HG03442 (cell line): ENCODE measurements around the gene TXNRD1.
"Not testable (repeated sequence)": the region's sequence is repeated elsewhere in the genome, so short reads cannot be mapped to it uniquely, and the experiment has no call there.

Source experiments
- ATAC-seq: cut with Tn5 transposase; IDR thresholded peaks from one replicate; pipeline ENCODE4 v1.9.1; 2021; ENCODE audit warnings: mild to moderate bottlenecking, moderate library complexity; ENCODE audit not compliant: unreplicated experiment

The TXNRD1 gene

DNA sequence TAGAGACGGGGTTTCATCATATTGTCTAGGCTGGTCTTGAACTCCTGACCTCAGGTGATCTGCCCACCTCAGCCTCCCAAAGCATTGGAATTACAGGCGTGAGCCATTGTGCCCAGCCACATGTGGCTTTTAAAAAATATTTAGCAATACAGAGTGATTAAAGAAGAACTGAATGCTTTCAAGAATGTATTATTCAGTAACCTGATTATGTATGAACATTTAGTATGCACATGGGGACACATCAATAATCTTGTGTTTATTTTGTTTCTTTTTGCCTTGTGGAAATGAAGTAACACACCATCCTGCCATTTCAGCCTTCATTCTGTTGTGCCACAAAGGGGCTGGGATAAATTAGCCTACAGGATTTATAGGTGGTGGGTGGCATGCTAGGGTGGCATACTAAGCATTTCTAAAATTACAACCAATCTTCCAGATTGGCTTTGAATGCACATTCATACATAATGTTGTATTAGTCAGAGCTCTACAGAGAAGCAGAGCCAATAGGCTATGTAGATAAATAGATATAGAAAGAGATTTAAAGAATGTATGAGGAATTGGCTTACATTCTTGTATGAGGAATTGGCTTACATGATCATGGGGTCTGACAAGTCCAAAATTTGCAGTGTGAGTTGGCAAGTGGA, 25.5 kb upstream of the TXNRD1 start:
- no peak for ATAC-seq

- no peak for ATAC-seq
Measured at GRCh38 chr12:104190641-104191176, 24.9 kb upstream of the TXNRD1 start.

DNA sequence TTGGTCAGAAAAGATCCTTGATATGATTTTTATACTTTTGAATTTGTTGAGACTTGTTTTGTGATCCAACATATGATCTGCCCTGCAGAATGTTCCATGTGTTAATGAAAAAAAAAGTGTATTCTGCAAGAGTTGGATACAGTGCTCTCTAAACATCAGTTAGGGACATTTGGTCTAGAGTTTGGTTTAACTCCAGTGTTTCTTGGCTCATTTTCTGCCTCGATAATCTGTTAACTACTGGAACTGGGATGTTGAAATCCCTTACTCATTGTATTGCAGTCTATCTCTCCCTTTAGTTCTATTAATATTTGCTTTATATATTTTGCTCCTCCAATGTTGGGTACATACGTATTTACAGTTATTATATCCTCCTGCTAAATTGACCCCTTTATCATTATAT, 18.3 kb upstream of the TXNRD1 start:
- no peak for ATAC-seq

DNA sequence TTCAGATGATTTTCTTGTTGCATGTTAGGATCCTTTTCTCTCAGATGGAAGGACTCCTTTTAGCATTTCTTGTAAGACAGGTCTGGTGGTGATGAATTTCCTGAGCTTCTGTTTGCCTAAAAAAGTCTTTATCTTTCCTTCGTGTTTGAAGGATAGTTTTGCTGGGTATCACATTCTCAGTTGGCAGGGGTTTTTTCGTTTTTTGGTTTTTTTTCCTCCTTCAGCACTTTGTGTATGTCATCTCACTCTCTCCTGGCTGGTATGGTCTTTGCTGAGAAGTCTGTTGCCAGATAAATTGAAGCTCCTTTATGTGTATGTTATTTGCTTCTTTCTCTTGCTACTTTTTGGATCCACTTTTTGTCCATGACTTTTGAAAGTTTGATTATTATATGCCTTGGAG, 15.6 kb upstream of the TXNRD1 start:
- ATAC-seq, result no peak

DNA sequence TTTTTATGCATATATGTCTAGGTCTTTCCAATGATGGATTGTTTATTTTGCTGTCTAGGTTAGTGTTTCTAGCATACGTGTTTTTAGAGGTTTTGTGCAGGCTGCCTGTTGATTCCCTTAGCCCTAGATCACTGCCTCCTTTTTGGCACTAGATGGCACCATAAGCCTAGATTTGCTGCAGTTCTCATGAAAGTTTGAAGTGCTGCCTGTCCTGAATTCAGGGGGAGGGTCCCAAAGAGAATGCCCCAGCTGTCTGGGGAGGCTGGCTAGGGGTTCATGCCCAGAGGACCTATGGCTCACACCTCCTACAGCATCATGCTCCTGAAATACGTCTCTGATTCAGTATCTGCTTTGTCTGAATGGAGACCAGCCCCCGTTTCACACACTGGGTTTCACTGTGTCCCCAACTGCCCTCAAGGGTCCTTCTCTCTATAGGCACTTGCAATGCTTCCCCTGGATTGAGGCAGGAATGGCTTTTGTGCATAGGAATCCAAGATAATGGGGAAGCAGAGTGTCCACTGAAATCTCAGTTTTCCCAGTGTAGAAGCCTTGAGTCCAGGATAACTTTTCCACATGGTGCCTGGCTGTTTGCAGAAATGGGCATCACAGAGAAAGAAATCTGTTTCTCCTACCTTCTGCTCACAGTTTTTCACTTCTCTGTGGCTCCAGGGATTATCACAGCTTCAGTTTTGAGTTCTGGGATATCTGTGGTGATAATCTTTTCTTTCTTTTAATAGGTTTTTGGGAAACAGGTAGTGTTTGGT, 14.2 kb upstream of the TXNRD1 start:
- no peak for ATAC-seq

- no peak for ATAC-seq
Measured at GRCh38 chr12:104204690-104205480, 10.7 kb upstream of the TXNRD1 start.

GRCh38 chr12:104207416-104208205, 8.0 kb upstream of the TXNRD1 start:
- ATAC-seq, result no peak

- ATAC-seq, result no peak
Measured at GRCh38 chr12:104212516-104212915, 3.1 kb upstream of the TXNRD1 start.

GRCh38 chr12:104213952-104214351, 1.6 kb upstream of the TXNRD1 start:
- no peak for ATAC-seq

GRCh38 chr12:104216521-104216924, 944 bp downstream of the TXNRD1 start:
- no peak for ATAC-seq

- ATAC-seq, result not testable (repeated sequence)
Measured at GRCh38 chr12:104218506-104218905, 2.9 kb downstream of the TXNRD1 start.

DNA sequence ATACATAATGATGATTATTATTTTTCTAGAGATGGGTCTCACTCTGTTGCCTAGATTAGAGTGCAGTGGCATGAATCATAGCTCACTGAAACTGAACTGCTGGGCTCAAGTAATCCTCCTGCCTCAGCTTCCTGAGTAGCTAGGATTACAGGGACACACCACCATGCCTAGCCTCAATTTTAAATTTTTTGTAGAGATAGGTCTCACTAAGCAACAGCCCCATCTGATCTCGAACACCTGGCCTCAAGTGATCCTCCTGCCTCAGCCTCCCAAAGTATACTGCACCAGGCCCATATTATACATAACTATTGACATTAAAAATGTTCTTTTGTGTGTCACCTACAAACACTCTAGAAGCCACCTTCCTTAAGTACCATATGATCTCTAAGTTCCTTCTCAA, 3.4 kb downstream of the TXNRD1 start:
- no peak for ATAC-seq

DNA sequence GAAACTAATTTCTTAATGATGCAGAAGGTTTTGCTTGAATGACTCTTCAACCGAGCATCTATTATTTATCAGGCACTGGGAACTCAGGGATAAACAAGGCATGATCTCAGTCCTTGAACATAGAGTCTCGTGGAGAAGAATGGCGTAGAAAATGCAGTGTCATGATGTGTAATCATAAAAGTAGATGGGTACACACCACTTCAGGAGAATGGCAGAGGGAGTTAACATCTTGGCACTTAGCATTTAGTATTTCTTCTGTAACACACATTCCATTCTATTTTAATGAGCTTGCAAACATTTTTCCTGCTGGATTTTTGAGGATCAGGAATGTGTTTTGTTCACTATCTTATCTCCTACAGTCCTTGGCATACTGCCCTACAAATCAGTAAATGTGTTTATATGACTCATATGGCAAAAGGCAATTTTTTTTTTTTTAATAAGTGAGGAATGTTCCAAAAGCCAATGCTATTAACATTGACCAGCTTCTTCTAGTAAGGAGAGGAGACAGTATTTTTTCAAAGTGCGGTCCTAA, 3.8 kb downstream of the TXNRD1 start:
- no peak for ATAC-seq

DNA sequence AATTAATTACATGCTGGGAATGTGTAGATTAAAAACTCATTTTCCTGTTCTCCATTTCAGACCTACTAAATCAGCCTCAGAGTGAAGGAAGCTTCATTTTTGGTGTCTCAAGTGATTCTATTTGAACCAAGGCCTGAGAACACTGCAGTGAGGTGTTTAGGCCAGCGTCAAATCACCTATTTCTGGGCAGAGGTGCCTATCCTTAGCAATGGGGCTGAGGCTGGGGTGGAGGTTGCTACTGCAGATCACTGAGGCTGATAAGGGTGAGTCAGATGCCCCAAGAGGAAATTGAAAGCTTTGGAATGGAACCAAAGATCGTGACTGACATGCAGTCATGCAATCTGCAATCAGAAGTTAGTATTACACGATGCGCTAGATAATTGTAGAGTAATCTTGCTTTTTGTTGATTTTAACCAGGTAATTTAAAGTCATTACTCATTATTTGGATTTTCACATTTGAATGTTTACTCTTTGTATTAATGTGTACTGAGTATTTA, 4.4 kb downstream of the TXNRD1 start:
- no peak for ATAC-seq

DNA sequence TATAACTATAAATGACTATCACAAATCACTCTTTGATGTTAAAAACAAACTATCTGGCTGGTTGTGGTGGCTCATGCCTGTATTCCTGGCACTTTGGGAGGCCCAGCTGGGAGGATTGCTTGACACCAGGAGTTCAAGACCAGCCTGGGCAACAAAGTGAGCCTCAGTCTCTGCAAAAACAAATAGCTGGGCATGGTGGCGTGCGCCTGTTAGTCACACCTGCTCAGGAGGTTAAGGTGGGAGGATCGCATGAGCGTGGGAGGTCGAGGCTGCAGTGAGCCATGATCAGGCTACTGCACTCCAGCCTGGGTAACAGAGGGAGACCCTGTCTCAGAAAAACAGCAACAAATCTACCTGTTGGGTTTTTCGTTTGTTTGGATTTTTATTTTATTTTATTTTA, 5.4 kb downstream of the TXNRD1 start:
- ATAC-seq, result no peak

DNA sequence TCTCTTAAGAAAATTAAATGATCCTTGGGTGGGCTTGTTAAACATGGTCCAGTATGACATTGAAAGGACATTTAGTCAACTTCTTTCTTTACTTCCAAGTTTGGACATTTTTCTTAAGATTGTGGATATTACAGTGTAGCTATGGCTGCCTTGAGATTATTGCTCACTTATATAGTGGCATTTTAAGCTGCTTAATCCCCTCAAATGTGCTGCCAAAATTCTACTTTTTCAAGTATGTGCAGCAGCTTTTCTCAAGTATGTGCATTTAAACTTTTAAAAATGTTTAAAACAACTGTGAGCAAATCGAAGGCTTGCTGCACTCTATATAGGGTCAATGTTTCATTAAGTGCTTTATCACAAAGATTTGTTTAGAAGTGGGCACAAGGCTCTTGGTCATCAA, 7.4 kb downstream of the TXNRD1 start:
- no peak for ATAC-seq

- ATAC-seq, result no peak
Measured at GRCh38 chr12:104223712-104224111, 8.1 kb downstream of the TXNRD1 start.

GRCh38 chr12:104226672-104227071, 11.1 kb downstream of the TXNRD1 start:
- no peak for ATAC-seq

- no peak for ATAC-seq
Measured at GRCh38 chr12:104230304-104231095, 14.9 kb downstream of the TXNRD1 start.
